ENCODE measurements around the gene CREB3L4.

- no peak for TF ChIP-seq CTCF (tag by site-specific recombination; IDR thresholded peaks at IDR 0.05)
- no peak for TF ChIP-seq ZNF558 (tag by site-specific recombination; IDR thresholded peaks at IDR 0.05)
These were observed 33.0 kb upstream of the CREB3L4 start for GRCh38 chr1:153934746-153935145.

Measured in HEK293 (cell line).